Measurements from ENCODE around the gene PLAAT2. TPM values are rescaled to one million over a fixed set of nuclear protein-coding genes. Genes with fewer than 3 reads are reported as not detected.
"Not testable (repeated sequence)": the region's sequence is repeated elsewhere in the genome, so short reads cannot be mapped to it uniquely, and the experiment has no call there.

Gene PLAAT2
- total RNA-seq, 1 donor from 2014 or later = not detected

GRCh38 chr11:63609971-63610580 lies 46.9 kb upstream of the PLAAT2 start:
- ATAC-seq (ENCODE audit: low read depth) = no peak
- no peaks in the 10 kb centered on the region for H3K9me3 Mint-ChIP-seq
- H3K27me3 Mint-ChIP-seq = peaks cover 4% of the 10 kb centered on the region
- DNase-seq = no peak
- POLR2A ChIA-PET = no interaction called here
- TF ChIP-seq CTCF (IDR thresholded peaks at IDR 0.05) = no peak
- H3K4me3 Mint-ChIP-seq = no peak overlapping the region
- H3K4me1 Mint-ChIP-seq = peaks cover 15% of the 10 kb centered on the region
- H3K27ac Mint-ChIP-seq = no peak overlapping the region
- intact Hi-C loops (cut with micrococcal nuclease) = loop anchor here (5.0 kb wide), 1 partner anchor 43 kb away; no protein-coding TSS in a partner anchor
- H3K36me3 Mint-ChIP-seq (ENCODE audit: low read depth) = no peaks in the 10 kb centered on the region
- CTCF ChIA-PET = no interaction called here

DNA sequence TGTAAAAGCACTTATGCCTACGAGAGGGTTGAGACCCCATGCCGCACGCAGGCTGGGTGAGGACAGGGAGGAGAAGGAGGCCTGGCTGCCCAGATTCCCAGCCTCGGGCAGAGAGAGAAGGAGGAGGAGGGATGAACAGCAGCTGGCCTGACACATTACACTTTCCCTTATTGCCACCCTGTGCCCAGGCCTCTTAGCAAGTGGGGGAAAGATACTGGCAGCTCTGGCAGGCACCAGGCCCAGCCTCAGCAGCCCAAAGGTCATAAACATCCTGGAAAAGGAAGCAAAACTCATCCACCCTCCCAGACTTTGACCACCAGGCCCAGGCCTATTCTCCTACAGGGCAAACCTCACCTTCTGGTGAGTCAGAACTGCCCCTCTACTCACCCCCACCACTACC lies 46.4 kb upstream of the PLAAT2 start:
- no peak for TF ChIP-seq CTCF (IDR thresholded peaks at IDR 0.05)
- no peaks in the 10 kb centered on the region for H3K36me3 Mint-ChIP-seq (ENCODE audit: low read depth)
- H3K27ac Mint-ChIP-seq = no peak overlapping the region
- H3K4me1 Mint-ChIP-seq = peaks cover 13% of the 10 kb centered on the region
- no peak overlapping the region for H3K4me3 Mint-ChIP-seq
- H3K27me3 Mint-ChIP-seq = peaks cover 4% of the 10 kb centered on the region
- ATAC-seq (ENCODE audit: low read depth) (no peak), DNase-seq (no peak)
- intact Hi-C loops (cut with micrococcal nuclease) = no loop called here
- no peaks in the 10 kb centered on the region for H3K9me3 Mint-ChIP-seq
- ChIA-PET CTCF (no interaction called here), POLR2A (no interaction called here)

DNA sequence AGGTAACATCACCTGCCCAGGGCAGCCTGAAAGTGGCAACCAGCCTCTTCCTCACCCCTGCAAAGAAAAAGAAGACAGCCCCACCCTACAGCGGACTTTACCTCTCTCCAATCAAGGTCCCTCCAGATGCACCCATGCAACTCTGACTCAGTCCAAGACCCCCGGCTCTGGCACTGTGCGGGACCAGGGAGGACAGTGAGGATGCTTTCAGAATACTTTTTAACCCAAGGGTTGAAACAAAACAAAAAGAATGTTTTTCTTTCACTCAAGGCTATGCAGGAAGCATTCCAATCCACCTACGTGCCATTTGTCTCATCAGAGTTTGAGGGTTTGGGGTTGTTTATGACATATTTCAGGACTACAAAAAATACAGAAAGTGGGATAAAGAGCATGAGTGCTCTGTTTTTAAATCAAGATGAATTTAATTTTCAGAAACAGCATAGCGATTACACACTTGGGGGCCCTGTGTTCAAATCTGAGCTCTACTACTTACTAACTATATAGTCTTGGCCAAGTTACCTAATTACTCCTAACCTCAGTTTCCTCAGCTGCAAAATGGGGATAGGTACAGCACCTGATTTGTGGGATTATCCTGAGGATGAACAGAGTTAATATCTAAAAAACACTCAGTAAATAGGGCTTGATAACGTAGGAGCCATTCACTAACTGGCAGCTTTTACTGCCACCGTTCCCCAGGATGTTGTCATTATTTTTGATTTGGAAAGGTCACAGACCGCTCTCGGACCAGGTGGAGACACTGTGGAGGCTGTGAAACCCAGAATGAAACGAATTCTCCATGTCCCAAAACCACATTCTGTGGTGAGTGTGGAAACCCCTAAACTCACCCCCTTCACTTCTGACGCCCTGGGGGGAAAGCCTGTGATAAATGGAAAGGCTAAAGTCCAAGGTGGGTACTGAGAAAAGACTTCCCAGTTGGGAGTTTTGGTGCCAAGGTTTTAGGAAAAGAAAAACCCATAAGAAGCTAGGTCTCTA lies 45.5 kb upstream of the PLAAT2 start:
- ChIA-PET CTCF (interaction anchor here (0.8 kb wide), 1 partner anchor 113 kb away, joined by 3 read pairs; no protein-coding TSS in a partner anchor), POLR2A (no interaction called here)
- no peak for TF ChIP-seq CTCF (IDR thresholded peaks at IDR 0.05)
- no peak overlapping the region for H3K27ac Mint-ChIP-seq
- DNase-seq (no peak), ATAC-seq (ENCODE audit: low read depth) (no peak)
- intact Hi-C loops (cut with micrococcal nuclease) = no loop called here
- H3K36me3 Mint-ChIP-seq (ENCODE audit: low read depth) = no peaks in the 10 kb centered on the region
- H3K27me3 Mint-ChIP-seq = peaks cover 4% of the 10 kb centered on the region
- no peak overlapping the region for H3K4me3 Mint-ChIP-seq
- peaks cover 6% of the 10 kb centered on the region for H3K4me1 Mint-ChIP-seq
- H3K9me3 Mint-ChIP-seq = no peaks in the 10 kb centered on the region

DNA sequence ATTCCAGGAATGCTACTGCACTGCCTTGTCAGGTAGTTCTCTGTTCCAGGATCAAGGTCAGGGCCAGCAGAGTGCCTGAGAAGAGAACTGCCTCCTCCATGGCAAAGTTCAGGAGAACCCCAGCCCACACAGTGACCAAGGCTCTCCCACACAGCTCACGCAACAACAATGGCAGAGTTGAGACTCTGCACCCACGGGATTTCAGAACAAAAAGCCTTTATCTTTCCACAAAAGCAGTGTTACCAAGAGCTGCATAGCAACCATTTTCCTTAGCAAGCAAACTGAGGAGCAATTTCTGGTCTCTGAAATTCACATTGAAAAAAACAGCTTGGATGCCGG lies 40.0 kb upstream of the PLAAT2 start:
- ATAC-seq (ENCODE audit: low read depth) = no peak
- no peak for DNase-seq
- Mint-ChIP-seq H3K4me3 (no peak overlapping the region), H3K9me3 (no peaks in the 10 kb centered on the region), H3K27ac (no peak overlapping the region), H3K27me3 (peaks cover 5% of the 10 kb centered on the region), H3K36me3 (ENCODE audit: low read depth) (no peaks in the 10 kb centered on the region), H3K4me1 (no peaks in the 10 kb centered on the region)
- ChIA-PET CTCF (no interaction called here), POLR2A (no interaction called here)
- intact Hi-C loops (cut with micrococcal nuclease) = no loop called here
- no peak for TF ChIP-seq CTCF (IDR thresholded peaks at IDR 0.05)

DNA sequence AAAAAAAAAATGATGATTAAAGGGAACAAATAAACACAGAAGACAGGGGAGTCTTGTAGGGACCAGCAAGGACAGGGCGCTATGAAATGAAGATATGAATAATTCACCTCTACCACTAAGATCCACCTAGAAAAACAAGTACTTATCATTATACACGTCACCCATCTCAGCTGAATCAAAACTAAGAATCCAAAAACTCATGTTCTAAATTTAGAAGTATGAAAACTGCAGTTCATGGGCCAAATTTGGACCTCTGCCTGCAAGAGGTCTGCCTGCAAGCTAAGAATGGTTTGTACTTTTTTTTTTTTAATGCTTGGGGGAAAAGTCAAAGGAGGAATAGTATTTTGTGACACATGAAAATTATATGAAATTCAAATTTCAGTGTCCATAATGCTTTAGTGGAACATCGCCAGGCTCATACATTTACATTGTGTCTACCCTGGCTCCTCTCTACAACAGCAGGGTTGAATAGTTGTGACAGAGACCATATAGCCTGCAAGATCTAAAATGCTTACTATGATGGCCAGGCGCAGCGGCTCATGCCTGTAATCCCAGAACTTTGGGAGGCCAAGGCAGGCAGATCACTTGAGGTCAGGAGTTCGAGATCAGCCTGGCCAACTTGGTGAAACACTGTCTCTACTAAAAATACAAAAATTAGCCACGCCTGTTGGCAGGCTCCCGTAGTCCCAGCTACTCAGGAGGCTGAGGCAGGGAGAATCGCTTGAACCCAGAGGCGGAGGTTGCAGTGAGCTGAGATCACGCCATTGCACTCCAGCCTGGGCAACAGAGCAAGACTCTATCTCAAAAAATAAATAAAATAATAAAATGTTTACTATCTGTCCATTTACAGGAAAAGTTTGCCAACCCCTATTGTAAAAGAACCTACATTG lies 39.4 kb upstream of the PLAAT2 start:
- H3K27me3 Mint-ChIP-seq; ATAC-seq (ENCODE audit: low read depth); H3K4me1 Mint-ChIP-seq; H3K36me3 Mint-ChIP-seq (ENCODE audit: low read depth); POLR2A ChIA-PET; H3K4me3 Mint-ChIP-seq; CTCF ChIA-PET; DNase-seq; H3K9me3 Mint-ChIP-seq; H3K27ac Mint-ChIP-seq; intact Hi-C loops (cut with micrococcal nuclease): not testable (repeated sequence)

Measured in activated B cell treated with CpG ODN at 0.5 μM for 24 hours (primary cell).